NB4 (cell line): ENCODE measurements around the gene DNAJC7.

Source experiments
- DNase-seq: peaks from one replicate; pipeline ENCODE4 v3.0.0; 2010; ENCODE audit warnings: low read depth
- H3K4me3 ChIP-seq: one replicate; pipeline ENCODE4 v1.5.1; 2011; ENCODE audit warnings: mild to moderate bottlenecking, low read depth, low read length, moderate library complexity
- CTCF ChIP-seq: IDR thresholded peaks from one replicate; pipeline ENCODE4 v1.5.1; 2012; ENCODE audit warnings: low read depth, low read length
- MAX ChIP-seq: IDR thresholded peaks from 2 replicates; pipeline ENCODE4 v1.6.1; 2011; ENCODE audit warnings: low read depth, low read length
- MYC ChIP-seq: IDR thresholded peaks from 2 replicates; pipeline ENCODE4 v1.6.1; 2011; ENCODE audit warnings: low read depth, low read length
- POLR2A ChIP-seq: IDR thresholded peaks from 2 replicates; pipeline ENCODE4 v1.6.1; 2011; ENCODE audit warnings: mild to moderate bottlenecking; ENCODE audit not compliant: insufficient read length; ENCODE audit errors: extremely low read depth

DNAJC7 gene

GRCh38 chr17:41967141-41967920 is 49.9 kb downstream of the DNAJC7 start:
- DNase-seq: no peak
- H3K4me3 ChIP-seq: peak overlapping the region; percentile 75
- TF ChIP-seq POLR2A (no peak), MYC (0 out of 2 replicates have a peak, but pooled peaks have one; percentile 22)

- DNase-seq: peak; percentile 94
- H3K4me3 ChIP-seq: peak within 1 kb of the TSS; percentile 84
Measured at GRCh38 chr17:41966463-41967140, 50.6 kb downstream of the DNAJC7 start, which contains the start of gene CNP. CNP (plus strand) TSS chr17:41966795; CDS start chr17:41966885, 90 bp downstream.

GRCh38 chr17:41965694-41966462 is 51.4 kb downstream of the DNAJC7 start:
- no peak for DNase-seq
- TF ChIP-seq MAX (no peak), POLR2A (no peak), CTCF (no peak), MYC (no peak)
- H3K4me3 ChIP-seq: peak overlapping the region; percentile 84

More at GRCh38 chr17:41966463-41967140, 50.6 kb downstream of the DNAJC7 start, which contains the start of gene CNP:
- peak; percentile 55 for TF ChIP-seq POLR2A
- peak; percentile 47; the same call in 1 of the 2 replicates for TF ChIP-seq MYC
- no peak for TF ChIP-seq MAX
- TF ChIP-seq CTCF: no peak

- H3K4me3 ChIP-seq: no peak overlapping the region
- peak; percentile 80 for DNase-seq
- TF ChIP-seq CTCF: peak; percentile 75
- TF ChIP-seq POLR2A: no peak
- peak; percentile 63 for TF ChIP-seq MAX
- peak; percentile 76 for TF ChIP-seq MYC
Measured at GRCh38 chr17:41962768-41963434, 54.3 kb downstream of the DNAJC7 start.

- DNase-seq: no peak
- H3K4me3 ChIP-seq: no peak overlapping the region
- no peak for TF ChIP-seq MAX
- no peak for TF ChIP-seq CTCF
- TF ChIP-seq MYC: no peak
- no peak for TF ChIP-seq POLR2A
Measured at GRCh38 chr17:41962111-41962510, 55.1 kb downstream of the DNAJC7 start.
